HG03103 (cell line): Measurements from ENCODE around the gene ADCY5.

Source experiments
- ATAC-seq: cut with Tn5 transposase; IDR thresholded peaks from one replicate; pipeline ENCODE4 v1.9.1; 2021; ENCODE audit warnings: low read depth; ENCODE audit not compliant: unreplicated experiment

The ADCY5 gene

DNA sequence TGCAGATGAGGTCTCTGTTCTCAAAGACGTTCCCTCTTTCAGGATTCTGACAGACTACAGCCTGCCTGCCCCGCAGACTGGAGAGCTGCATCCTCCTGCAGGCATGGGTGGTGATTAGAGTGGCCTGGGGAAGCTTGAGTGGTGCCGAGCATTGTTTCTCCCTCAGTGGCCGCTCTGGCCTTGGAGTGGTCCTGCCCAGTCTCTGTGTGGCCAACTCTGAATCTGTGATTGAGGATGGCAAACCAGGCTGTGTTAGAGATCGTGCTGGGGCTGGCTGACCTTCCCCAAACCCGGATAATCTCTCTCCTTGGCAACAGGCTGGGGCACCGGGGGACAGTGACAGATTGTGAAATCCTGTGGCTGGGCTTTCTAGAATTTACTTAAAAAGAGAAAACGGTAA lies 11.0 kb upstream of the ADCY5 start:
- no peak for ATAC-seq

DNA sequence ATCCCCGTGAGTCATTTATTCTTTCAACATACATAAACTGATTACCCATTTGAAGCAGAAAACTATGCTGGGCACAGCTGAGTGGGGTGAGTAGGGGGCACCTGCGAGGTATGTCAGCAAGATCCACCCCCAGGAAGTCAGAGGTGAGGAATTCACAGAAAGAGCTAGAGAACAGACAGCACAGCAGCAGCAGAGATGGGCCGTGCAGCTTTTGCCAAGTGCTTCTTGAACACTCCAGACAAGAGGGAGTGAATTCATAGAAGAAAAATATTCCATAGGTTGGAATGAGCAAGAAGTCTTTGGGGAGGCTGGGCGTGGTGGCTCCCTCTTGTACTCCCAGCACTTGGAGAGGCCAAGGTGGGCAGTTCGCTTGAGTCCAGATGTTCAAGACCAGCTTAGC lies 9.4 kb upstream of the ADCY5 start:
- ATAC-seq: no peak

DNA sequence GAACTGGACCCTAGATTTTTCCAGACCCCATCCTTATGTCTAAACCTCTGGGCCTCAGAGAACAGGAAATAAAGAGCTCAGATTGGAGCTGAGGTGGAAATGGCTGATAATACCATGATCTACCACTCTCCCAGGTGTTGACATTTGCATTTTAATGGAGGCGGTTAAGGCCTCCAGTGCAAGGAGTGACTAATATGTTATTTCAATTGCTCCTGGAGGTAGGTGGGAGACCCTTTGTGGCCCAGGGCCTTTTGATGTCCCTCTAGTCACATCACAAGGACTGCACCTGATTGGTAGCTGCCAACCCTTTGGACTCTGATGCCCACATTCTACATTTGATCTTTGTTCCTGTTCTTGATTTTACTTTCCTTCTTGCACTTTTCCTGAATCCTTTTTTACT lies 9.0 kb upstream of the ADCY5 start:
- no peak for ATAC-seq

GRCh38 chr3:123453675-123454074 lies 4.8 kb upstream of the ADCY5 start:
- no peak for ATAC-seq

- ATAC-seq: no peak
Measured at GRCh38 chr3:123451186-123451585, 2.3 kb upstream of the ADCY5 start.

- no peak for ATAC-seq
Measured at GRCh38 chr3:123449997-123450604, 1.2 kb upstream of the ADCY5 start.

DNA sequence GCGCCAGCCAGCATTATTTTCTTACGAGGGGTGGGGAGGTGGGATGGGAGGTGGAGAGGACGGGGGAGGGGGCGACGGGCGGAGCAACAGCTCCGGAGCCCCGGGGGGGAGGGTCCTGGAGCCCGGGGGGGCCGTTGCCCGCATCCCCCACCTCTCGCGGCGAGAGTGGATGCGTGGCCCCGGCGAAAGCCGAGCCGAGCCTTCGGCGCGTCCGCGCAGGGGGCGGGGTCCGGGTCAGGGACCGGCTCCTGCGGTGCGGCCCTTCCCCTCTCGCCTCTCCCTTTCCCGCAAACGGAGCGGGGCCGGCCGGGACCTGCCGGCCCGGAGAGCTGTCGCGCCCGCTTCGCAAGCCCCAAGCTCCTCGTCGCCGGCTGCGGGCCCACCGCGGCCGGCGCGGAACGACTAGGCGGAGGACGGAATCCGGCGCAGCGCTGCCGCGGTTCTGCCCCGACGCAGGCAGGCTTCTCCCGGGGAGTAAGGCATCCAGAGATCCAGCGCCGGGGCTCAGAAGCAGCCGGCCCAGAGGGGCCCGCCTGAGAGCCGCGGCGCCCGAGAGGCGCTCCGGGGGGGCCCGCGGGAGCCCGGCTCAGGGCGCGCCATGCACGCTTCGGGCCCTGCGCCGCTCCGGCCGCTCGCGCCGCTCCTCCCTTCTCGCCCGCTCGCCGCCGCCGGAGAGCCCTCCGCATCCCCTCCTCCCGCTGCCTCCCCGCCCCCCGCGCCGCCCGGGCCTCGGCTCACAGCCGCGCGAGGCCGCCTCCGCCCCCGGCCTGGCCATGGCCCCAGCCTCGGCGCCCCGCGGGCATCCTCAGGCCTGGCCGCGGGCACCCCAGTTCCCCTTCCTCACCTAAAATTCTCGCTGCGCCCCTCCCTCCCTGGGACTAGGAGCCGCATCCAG lies 459 bp upstream of the ADCY5 start:
- no peak for ATAC-seq

GRCh38 chr3:123447749-123448517 lies 957 bp downstream of the ADCY5 start:
- ATAC-seq: no peak

DNA sequence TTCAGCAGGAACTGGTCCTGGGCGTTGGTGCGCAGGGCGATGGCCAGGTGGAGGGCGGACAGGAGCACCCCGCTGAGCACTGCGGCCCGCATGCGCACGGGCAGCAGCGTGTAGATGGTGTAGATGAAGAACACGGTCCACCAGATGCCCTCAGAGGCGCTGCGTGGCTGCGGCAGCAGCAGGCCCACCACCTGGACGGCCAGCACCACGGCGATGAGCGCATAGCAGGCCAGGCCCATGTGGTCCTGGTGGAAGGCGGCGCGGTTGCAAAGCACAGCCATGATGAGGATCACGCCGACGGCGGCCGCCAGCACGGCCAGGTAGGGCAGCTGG lies 1.5 kb downstream of the ADCY5 start:
- ATAC-seq: no peak

- ATAC-seq: no peak
Measured at GRCh38 chr3:123446610-123447109, 2.2 kb downstream of the ADCY5 start.

- no peak for ATAC-seq
Measured at GRCh38 chr3:123446210-123446609, 2.7 kb downstream of the ADCY5 start.

- no peak for ATAC-seq
Measured at GRCh38 chr3:123445702-123446101, 3.2 kb downstream of the ADCY5 start.

- no peak for ATAC-seq
Measured at GRCh38 chr3:123444744-123445143, 4.1 kb downstream of the ADCY5 start.

DNA sequence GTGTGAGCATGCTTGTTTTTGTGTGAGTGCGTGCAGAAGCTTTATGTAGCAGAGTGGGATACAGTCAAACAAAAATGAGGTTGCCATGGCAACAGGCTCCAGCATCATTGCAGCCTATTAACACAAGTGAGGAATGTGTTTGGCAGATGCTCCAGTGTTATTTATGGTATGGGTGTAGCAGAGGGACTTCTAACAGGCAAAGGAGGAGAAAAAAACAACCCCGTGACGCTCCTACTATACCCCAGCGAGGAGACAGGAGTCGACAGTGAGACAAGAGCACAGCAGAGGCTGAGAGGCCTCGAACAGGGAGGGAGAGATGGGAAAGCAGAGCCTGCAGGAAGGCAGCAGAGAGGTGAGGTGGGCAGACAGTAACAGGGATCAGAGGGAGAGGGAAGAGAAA lies 4.9 kb downstream of the ADCY5 start:
- no peak for ATAC-seq

DNA sequence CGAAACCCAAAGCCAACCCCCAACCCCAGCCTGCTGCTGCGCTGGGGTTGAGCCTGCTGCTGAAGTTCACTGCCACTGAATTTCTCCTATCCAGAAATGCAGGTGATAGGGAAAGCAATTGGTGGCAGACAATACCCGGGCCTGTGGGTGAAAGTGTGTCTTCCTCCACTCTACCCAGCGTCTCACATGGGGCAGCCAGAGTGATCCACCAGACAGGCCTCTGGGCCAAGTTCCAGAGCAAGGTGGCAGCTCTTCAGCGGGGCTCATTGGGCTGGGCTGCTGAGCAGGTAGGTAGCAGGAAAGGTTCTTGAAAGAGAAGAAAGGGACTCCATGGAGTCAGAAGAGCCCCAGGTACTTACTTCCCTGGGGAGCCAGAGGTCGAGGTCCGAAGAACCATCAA lies 6.0 kb downstream of the ADCY5 start:
- ATAC-seq: no peak

GRCh38 chr3:123442125-123442524 lies 6.8 kb downstream of the ADCY5 start:
- ATAC-seq: no peak

DNA sequence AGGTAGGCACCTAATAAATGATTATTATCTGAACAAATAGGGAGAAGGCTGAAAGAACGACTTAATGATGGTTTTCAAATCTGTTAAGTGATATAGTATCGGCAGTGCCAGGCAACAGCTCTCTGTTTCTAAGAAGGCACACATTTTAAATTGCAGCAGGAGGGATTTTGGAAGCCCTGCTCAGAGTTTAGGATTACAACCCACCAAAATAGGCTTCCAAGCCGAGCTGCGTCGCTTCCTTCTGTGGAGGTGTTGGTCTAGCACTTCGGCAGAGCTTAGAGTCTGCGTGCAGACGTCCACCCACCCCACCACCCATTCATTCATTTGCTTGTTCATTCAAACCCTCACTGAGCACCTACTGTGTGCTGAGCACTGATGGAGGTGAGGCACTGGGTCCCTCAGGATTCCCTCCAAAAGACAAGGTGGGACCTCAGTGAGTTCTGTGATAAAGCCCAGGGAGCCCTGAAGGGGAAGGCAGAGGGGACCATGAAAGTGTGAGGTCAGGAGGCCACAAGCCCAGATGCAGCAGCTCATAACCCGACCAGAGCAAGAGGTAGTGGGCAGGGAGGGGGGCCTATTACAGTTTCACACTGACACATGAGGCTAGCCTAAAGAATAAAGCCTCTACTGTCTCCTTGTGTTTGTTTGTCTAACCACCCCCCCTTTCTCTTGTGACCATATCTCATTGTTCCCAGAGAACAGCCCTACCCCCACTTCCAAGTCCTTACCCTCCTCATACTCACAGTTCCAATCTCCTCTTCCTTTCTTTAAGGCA lies 8.9 kb downstream of the ADCY5 start:
- ATAC-seq: no peak

- no peak for ATAC-seq
Measured at GRCh38 chr3:123432832-123433523, 15.9 kb downstream of the ADCY5 start.

GRCh38 chr3:123431658-123432324 lies 17.1 kb downstream of the ADCY5 start:
- no peak for ATAC-seq
